Measurements from ENCODE around the gene CEACAM3. TPM values are rescaled to one million over a fixed set of nuclear protein-coding genes. Genes with fewer than 3 reads are reported as not detected.

The CEACAM3 gene
- total and polyA plus RNA-seq, 9 of the 15 experiments (the other 6 are each of a cell fraction or from before 2014, with no cell fraction given): not detected

- peak; percentile 75 for TF ChIP-seq HMGN3 (IDR thresholded peaks at IDR 0.05; ENCODE audit: borderline replicate concordance, extremely low read depth, insufficient read length, low read depth, low read length)
- peak; percentile 56; the same call in 1 of the 2 replicates for TF ChIP-seq BHLHE40 (IDR thresholded peaks at IDR 0.05; ENCODE audit: low read length)
- TF ChIP-seq MXD1 (CRISPR knock-in tag; IDR thresholded peaks at IDR 0.05; ENCODE audit: borderline replicate concordance, poor library complexity, severe bottlenecking): peak; percentile 90
- TF ChIP-seq NR4A1 (CRISPR knock-in tag; IDR thresholded peaks at IDR 0.05): 0 out of 2 replicates have a peak, but pooled peaks have one; percentile 29
- peak; percentile 64; the same call in 1 of the 2 replicates for TF ChIP-seq NR4A1 (tag; IDR thresholded peaks at IDR 0.05)
- 0 out of 4 replicates have a peak, but pooled peaks of 1 of the 2 experiments have one; percentile 1 for TF ChIP-seq RAD21 (CRISPR knock-in tag; conservative IDR thresholded peaks at IDR 0.05 in 1 of 2, IDR thresholded peaks at IDR 0.05 in 1 of 2)
- peak in 1 of 2 experiments; percentile 90 for TF ChIP-seq AFF1 (IDR thresholded peaks at IDR 0.05; ENCODE audit: low read depth in 1 of 2, partially characterized antibody in 2 of 2)
- peak; percentile 61; the same call in 1 of the 2 replicates for TF ChIP-seq CAMTA2 (CRISPR knock-in tag; conservative IDR thresholded peaks at IDR 0.05)
- TF ChIP-seq, protein P1, sequence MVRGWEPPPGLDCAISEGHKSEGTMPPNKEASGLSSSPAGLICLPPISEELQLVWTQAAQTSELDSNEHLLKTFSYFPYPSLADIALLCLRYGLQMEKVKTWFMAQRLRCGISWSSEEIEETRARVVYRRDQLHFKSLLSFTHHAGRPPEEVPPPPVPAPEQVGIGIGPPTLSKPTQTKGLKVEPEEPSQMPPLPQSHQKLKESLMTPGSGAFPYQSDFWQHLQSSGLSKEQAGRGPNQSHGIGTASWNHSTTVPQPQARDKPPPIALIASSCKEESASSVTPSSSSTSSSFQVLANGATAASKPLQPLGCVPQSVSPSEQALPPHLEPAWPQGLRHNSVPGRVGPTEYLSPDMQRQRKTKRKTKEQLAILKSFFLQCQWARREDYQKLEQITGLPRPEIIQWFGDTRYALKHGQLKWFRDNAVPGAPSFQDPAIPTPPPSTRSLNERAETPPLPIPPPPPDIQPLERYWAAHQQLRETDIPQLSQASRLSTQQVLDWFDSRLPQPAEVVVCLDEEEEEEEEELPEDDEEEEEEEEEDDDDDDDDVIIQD (CRISPR knock-in tag; IDR thresholded peaks at IDR 0.05): no peak
- no peak for TF ChIP-seq NCOA6 (IDR thresholded peaks at IDR 0.05)
- TF ChIP-seq, protein P2, sequence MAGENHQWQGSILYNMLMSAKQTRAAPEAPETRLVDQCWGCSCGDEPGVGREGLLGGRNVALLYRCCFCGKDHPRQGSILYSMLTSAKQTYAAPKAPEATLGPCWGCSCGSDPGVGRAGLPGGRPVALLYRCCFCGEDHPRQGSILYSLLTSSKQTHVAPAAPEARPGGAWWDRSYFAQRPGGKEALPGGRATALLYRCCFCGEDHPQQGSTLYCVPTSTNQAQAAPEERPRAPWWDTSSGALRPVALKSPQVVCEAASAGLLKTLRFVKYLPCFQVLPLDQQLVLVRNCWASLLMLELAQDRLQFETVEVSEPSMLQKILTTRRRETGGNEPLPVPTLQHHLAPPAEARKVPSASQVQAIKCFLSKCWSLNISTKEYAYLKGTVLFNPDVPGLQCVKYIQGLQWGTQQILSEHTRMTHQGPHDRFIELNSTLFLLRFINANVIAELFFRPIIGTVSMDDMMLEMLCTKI (IDR thresholded peaks at IDR 0.05; ENCODE audit: partially characterized antibody): no peak
- peak; percentile 98 for TF ChIP-seq ARHGAP35 (IDR thresholded peaks at IDR 0.05; ENCODE audit: partially characterized antibody)
- peak; percentile 68 for TF ChIP-seq ZFX (CRISPR knock-in tag; IDR thresholded peaks at IDR 0.05)
- TF ChIP-seq KLF1 (tag; IDR thresholded peaks at IDR 0.05): peak; percentile 88
- TF ChIP-seq, protein P3, sequence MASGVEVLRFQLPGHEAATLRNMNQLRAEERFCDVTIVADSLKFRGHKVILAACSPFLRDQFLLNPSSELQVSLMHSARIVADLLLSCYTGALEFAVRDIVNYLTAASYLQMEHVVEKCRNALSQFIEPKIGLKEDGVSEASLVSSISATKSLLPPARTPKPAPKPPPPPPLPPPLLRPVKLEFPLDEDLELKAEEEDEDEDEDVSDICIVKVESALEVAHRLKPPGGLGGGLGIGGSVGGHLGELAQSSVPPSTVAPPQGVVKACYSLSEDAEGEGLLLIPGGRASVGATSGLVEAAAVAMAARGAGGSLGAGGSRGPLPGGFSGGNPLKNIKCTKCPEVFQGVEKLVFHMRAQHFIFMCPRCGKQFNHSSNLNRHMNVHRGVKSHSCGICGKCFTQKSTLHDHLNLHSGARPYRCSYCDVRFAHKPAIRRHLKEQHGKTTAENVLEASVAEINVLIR (CRISPR knock-in tag; IDR thresholded peaks at IDR 0.05): peak; percentile 57; the same call in 1 of the 2 replicates
These were observed 63.4 kb downstream of the CEACAM3 start, which contains the start of gene RPS19 (continued) for GRCh38 chr19:41859618-41860418.

All from K562 (cell line).